Measurements from ENCODE around the gene NHS.

GRCh38 chrX:17685026-17685425, 310.0 kb downstream of the NHS start:
- TF ChIP-seq POLR2A (IDR thresholded peaks at IDR 0.05): no peak
- TF ChIP-seq, protein P1, sequence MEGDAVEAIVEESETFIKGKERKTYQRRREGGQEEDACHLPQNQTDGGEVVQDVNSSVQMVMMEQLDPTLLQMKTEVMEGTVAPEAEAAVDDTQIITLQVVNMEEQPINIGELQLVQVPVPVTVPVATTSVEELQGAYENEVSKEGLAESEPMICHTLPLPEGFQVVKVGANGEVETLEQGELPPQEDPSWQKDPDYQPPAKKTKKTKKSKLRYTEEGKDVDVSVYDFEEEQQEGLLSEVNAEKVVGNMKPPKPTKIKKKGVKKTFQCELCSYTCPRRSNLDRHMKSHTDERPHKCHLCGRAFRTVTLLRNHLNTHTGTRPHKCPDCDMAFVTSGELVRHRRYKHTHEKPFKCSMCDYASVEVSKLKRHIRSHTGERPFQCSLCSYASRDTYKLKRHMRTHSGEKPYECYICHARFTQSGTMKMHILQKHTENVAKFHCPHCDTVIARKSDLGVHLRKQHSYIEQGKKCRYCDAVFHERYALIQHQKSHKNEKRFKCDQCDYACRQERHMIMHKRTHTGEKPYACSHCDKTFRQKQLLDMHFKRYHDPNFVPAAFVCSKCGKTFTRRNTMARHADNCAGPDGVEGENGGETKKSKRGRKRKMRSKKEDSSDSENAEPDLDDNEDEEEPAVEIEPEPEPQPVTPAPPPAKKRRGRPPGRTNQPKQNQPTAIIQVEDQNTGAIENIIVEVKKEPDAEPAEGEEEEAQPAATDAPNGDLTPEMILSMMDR (IDR thresholded peaks at IDR 0.05): no peak
